CD4-positive, alpha-beta T cell (primary cell): ENCODE results near the gene TAF11L14. TPM values are rescaled to one million over a fixed set of nuclear protein-coding genes. Genes with fewer than 3 reads are reported as not detected.

Experiments
- ATAC-seq: fragments of 200-7000 bp; cut with Tn5 transposase; one replicate; pipeline ENCODE4 v1.10.0; 2022; ENCODE audit warnings: mild to moderate bottlenecking; ENCODE audit not compliant: poor library complexity
- CTCF ChIA-PET: fragments of 350-600 bp; sonication (Branson Sonifier 250); formaldehyde crosslinking; loops from one replicate; lab custom pipeline; 2021; ENCODE audit warnings: antibody characterized with exemption, inconsistent platforms; lab: Charles Lee
- POLR2A ChIA-PET: fragments of 350-600 bp; sonication (Branson Sonifier 250); formaldehyde crosslinking; loops from one replicate; lab custom pipeline; 2021; ENCODE audit warnings: antibody characterized with exemption, inconsistent platforms; lab: Charles Lee
- DNase-seq, 14 experiments: peaks; one replicate each; pipeline ENCODE4 v3.0.0-alpha.2; 2013 to 2020; ENCODE audit warnings: mixed read lengths in 2 of 14
- H3K27ac ChIP-seq, 2 donors: one replicate each; pipeline versions ENCODE4 v1.5.1 to v1.7.0; 2013; ENCODE audit warnings: low read length in 2 of 2, low read depth in 1 of 2, mild to moderate bottlenecking in 1 of 2
- H3K27me3 ChIP-seq, 2 experiments: 1 replicate in 1 of 2; 2 replicates in 1 of 2; pipeline versions ENCODE4 v1.6.1 to v1.7.0; 2013; ENCODE audit warnings: low read length in 2 of 2, control low read depth in 1 of 2, mild to moderate bottlenecking in 1 of 2, moderate library complexity in 1 of 2; ENCODE audit not compliant: insufficient read depth in 2 of 2, control insufficient read depth in 1 of 2
- H3K36me3 ChIP-seq: one replicate; pipeline ENCODE4 v1.6.1; 2013; ENCODE audit warnings: low read length, control low read depth; ENCODE audit not compliant: insufficient read depth
- H3K4me1 ChIP-seq: one replicate; pipeline ENCODE4 v1.6.1; 2013; ENCODE audit warnings: low read length, control low read depth; ENCODE audit not compliant: insufficient read depth
- H3K4me3 ChIP-seq: one replicate; pipeline ENCODE4 v1.5.1; 2013; ENCODE audit warnings: mild to moderate bottlenecking, low read length, moderate library complexity
- H3K9me3 ChIP-seq, 2 experiments: 1 replicate in 1 of 2; 2 replicates in 1 of 2; pipeline versions ENCODE4 v1.6.1 to v1.7.0; 2013; ENCODE audit warnings: low read length in 2 of 2, mild to moderate bottlenecking in 2 of 2, control low read depth in 1 of 2, moderate library complexity in 1 of 2; ENCODE audit not compliant: control insufficient read depth in 1 of 2, insufficient read depth in 1 of 2
- H3K27ac Mint-ChIP-seq: one replicate; pipeline ENCODE4 v1.8.0; 2020; ENCODE audit warnings: mixed read lengths
- H3K27me3 Mint-ChIP-seq: one replicate; pipeline ENCODE4 v1.8.0; 2021; ENCODE audit warnings: mixed read lengths
- H3K36me3 Mint-ChIP-seq: one replicate; pipeline ENCODE4 v1.8.0; 2021; ENCODE audit warnings: low read depth, mixed read lengths
- H3K4me1 Mint-ChIP-seq: one replicate; pipeline ENCODE4 v1.8.0; 2021; ENCODE audit warnings: low read depth, mixed read lengths
- H3K4me3 Mint-ChIP-seq: one replicate; pipeline ENCODE4 v1.8.0; 2020; ENCODE audit warnings: mild to moderate bottlenecking, mixed read lengths
- H3K9me3 Mint-ChIP-seq: one replicate; pipeline ENCODE4 v1.8.0; 2020; ENCODE audit warnings: mixed read lengths
- CTCF ChIP-seq: fragments of 200-600 bp; IDR thresholded peaks from one replicate; pipeline ENCODE4 v1.8.0; 2022; ENCODE audit warnings: antibody characterized with exemption, mild to moderate bottlenecking
- intact Hi-C, 2 experiments: fragments of 100-400 bp; cut with DNase I in 1 of 2; cut with micrococcal nuclease in 1 of 2; formaldehyde crosslinking; loops; one replicate each; pipeline versions ENCODE4 v1.15.1 to v1.9.0; 2023 to 2025; cut with DNase I, micrococcal nuclease
- total RNA-seq, 174 experiments: library from RNA in 2 of 174; stranded (reverse) in 2 of 174; gene quantifications; one replicate each; pipeline ENCODE4 v1.2.3 and lab custom pipeline; 2021 to 2026

The TAF11L14 gene
- total RNA-seq, 2 experiments from 2014 or later = not detected

- no peak for TF ChIP-seq CTCF
- ATAC-seq (no peak), DNase-seq (no peak)
- no peaks in the 10 kb centered on the region for H3K4me1 ChIP-seq
- H3K27ac ChIP-seq = no peak overlapping the region
- H3K27me3 ChIP-seq = no peaks in the 10 kb centered on the region
- peaks cover 0 to 31% of the 10 kb centered on the region in 2 experiments for H3K9me3 ChIP-seq
- H3K36me3 ChIP-seq = no peaks in the 10 kb centered on the region
- intact Hi-C loops = no loop called here
- Mint-ChIP-seq H3K4me3 (no peak overlapping the region), H3K27me3 (no peaks in the 10 kb centered on the region), H3K27ac (no peak overlapping the region), H3K36me3 (no peaks in the 10 kb centered on the region), H3K4me1 (no peaks in the 10 kb centered on the region), H3K9me3 (peaks cover 7% of the 10 kb centered on the region)
- POLR2A ChIA-PET = no interaction called here
- CTCF ChIA-PET = no interaction called here
- no peak overlapping the region for H3K4me3 ChIP-seq
Measured at GRCh38 chr5:17666726-17667235, 32.5 kb downstream of the TAF11L14 start.

GRCh38 chr5:17670353-17670752 is 36.1 kb downstream of the TAF11L14 start:
- peaks cover 0 to 15% of the 10 kb centered on the region in 2 experiments for H3K9me3 ChIP-seq
- ATAC-seq = no peak
- no peaks in the 10 kb centered on the region for H3K36me3 Mint-ChIP-seq
- TF ChIP-seq CTCF = no peak
- peaks cover 12% of the 10 kb centered on the region for H3K9me3 Mint-ChIP-seq
- H3K4me3 ChIP-seq = no peak overlapping the region
- H3K4me1 ChIP-seq = no peaks in the 10 kb centered on the region
- no peak overlapping the region for H3K27ac ChIP-seq
- CTCF ChIA-PET = no interaction called here
- DNase-seq = no peak
- intact Hi-C loops = no loop called here
- POLR2A ChIA-PET = no interaction called here
- H3K4me3 Mint-ChIP-seq = no peak overlapping the region
- H3K27me3 ChIP-seq = no peaks in the 10 kb centered on the region
- H3K27ac Mint-ChIP-seq = no peak overlapping the region
- no peaks in the 10 kb centered on the region for H3K4me1 Mint-ChIP-seq
- H3K36me3 ChIP-seq = no peaks in the 10 kb centered on the region
- no peaks in the 10 kb centered on the region for H3K27me3 Mint-ChIP-seq

DNA sequence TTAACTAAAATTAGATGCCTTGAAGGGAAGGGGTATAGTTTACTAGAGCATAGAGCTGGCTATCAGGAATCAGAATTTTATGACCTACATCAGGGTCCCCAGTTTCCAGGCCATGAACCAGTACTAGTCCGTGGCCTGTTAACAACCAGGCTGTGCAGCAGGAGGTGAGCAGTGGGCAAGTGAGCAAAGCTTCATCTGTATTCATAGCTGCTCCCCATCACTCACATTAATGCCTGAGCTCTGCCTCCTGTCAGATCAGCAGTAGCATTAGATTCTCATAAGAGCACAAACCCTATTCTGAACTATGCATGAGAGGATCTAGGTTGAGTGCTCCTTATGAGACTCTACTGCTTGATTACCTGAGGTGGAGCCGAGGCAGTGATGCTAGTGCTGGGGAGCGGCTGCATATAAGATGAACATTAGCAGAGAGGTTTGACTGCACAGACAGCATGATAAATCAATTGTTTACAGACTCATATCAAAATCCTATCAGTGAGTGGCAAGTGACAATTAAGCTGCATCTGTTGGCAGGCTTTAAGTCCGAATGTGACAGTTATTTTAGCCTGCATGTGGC is 44.6 kb downstream of the TAF11L14 start:
- intact Hi-C loops = no loop called here
- no peak for DNase-seq
- Histone ChIP-seq H3K27me3 (no peaks in the 10 kb centered on the region), H3K27ac (no peak overlapping the region), H3K4me3 (no peak overlapping the region), H3K9me3 (peaks cover 0 to 7% of the 10 kb centered on the region in 2 experiments), H3K4me1 (no peaks in the 10 kb centered on the region), H3K36me3 (no peaks in the 10 kb centered on the region)
- Mint-ChIP-seq H3K27me3 (no peaks in the 10 kb centered on the region), H3K4me1 (no peaks in the 10 kb centered on the region), H3K36me3 (no peaks in the 10 kb centered on the region), H3K4me3 (no peak overlapping the region), H3K9me3 (peaks cover 3% of the 10 kb centered on the region), H3K27ac (no peak overlapping the region)
- ChIA-PET CTCF (no interaction called here), POLR2A (no interaction called here)
- TF ChIP-seq CTCF = no peak
- no peak for ATAC-seq
